ENCODE results near the gene VAMP1. TPM values are rescaled to one million over a fixed set of nuclear protein-coding genes. Genes with fewer than 3 reads are reported as not detected.
A peak's percentile ranks its signal among the peaks of the same experiment; 100 is the strongest.

The VAMP1 gene
- total and polyA plus RNA-seq, 2 of the 8 experiments (the other 6 are each of a cell fraction or from before 2014, with no cell fraction given) = 10.8 to 23.1 TPM

- Histone ChIP-seq H4K8ac (ENCODE audit: extremely low read depth, insufficient read depth, low read length) (no peak overlapping the region), H3K23me2 (ENCODE audit: low read depth, low read length) (no peaks in the 10 kb centered on the region), H3K4me2 (ENCODE audit: insufficient read depth in 1 of 2, low read depth in 2 of 2, low read length in 2 of 2) (no peak overlapping the region), H3K27ac (ENCODE audit: low read depth, low read length) (no peak overlapping the region), H3K9ac (replicated peaks in 1 of 4; ENCODE audit: extremely low read depth in 1 of 4, low read depth in 3 of 4, low read length in 3 of 4) (no peak overlapping the region), H3K56ac (replicated peaks; ENCODE audit: insufficient read length, low read depth, low read length) (no peak overlapping the region), H2BK5ac (ENCODE audit: low read depth, low read length) (no peak overlapping the region), H2AK5ac (ENCODE audit: low read depth, low read length) (no peak overlapping the region), H2BK12ac (ENCODE audit: low read depth, low read length) (no peak overlapping the region), H4K91ac (replicated peaks; ENCODE audit: insufficient read length, low read length) (no peak overlapping the region), H2AFZ (ENCODE audit: low read length) (no peak overlapping the region), H3K18ac (ENCODE audit: extremely low read depth, low read length) (no peak overlapping the region), H2BK20ac (ENCODE audit: low read length) (0 out of 2 replicates have a peak overlapping the region, but pooled peaks have one; percentile 40), H3K79me1 (ENCODE audit: low read depth, low read length) (no peaks in the 10 kb centered on the region), H3K9me3 (ENCODE audit: insufficient read depth in 2 of 2, low read depth in 1 of 2, low read length in 1 of 2) (no peaks in the 10 kb centered on the region), H3K4me1 (replicated peaks in 1 of 4; ENCODE audit: control insufficient read depth in 3 of 4, insufficient read depth in 4 of 4, low read length in 3 of 4) (peaks cover 0 to 4% (median under 1%) of the 10 kb centered on the region in 4 experiments; a peak in 2 of 7 replicates), H3K23ac (ENCODE audit: insufficient read length) (no peak overlapping the region), H4K5ac (ENCODE audit: insufficient read length, low read depth, low read length) (no peak overlapping the region), H3K4me3 (ENCODE audit: extremely low read depth in 1 of 4, insufficient read depth in 2 of 4, low read depth in 3 of 4, low read length in 4 of 4) (no peak overlapping the region), H3K79me2 (ENCODE audit: control insufficient read depth in 1 of 2, insufficient read depth in 2 of 2, low read length in 2 of 2) (no peaks in the 10 kb centered on the region), H4K20me1 (replicated peaks in 1 of 2; ENCODE audit: control insufficient read depth in 1 of 2, insufficient read depth in 2 of 2, low read length in 2 of 2) (no peaks in the 10 kb centered on the region), H2BK15ac (ENCODE audit: low read length) (no peak overlapping the region), H3K14ac (ENCODE audit: insufficient read length) (no peak overlapping the region), H2BK120ac (replicated peaks; ENCODE audit: low read depth, low read length) (no peak overlapping the region), H3K36me3 (ENCODE audit: control insufficient read depth in 2 of 4, insufficient read depth in 4 of 4, low read length in 3 of 4) (no peaks in the 10 kb centered on the region), H3K27me3 (replicated peaks in 1 of 4; ENCODE audit: control insufficient read depth in 3 of 4, extremely low read depth in 1 of 4, insufficient read depth in 3 of 4, low read length in 3 of 4) (no peaks in the 10 kb centered on the region; a peak in 1 of 7 replicates), H3K4ac (replicated peaks; ENCODE audit: insufficient read length, low read depth, low read length) (no peak overlapping the region)
- POLR2A ChIA-PET (ENCODE audit: partially characterized antibody) = interaction anchor here (0.9 to 4.9 kb wide), 9 partner anchors 9 to 111 kb away, joined by 3 to 38 read pairs (median 4); partner anchors contain the start of genes GAPDH and VAMP1
- WGBS, 2 experiments (ENCODE audit: extremely low coverage in 1 of 2, insufficient coverage in 1 of 2, insufficient read length in 1 of 2, insufficient replicate concordance in 2 of 2, low coverage in 1 of 2, low lambda C conversion rate in 2 of 2, missing lambda C conversion rate in 1 of 2) = 93% methylated on average over 22 of the region's 23 CpGs; no CpG with 5 or more reads in 1 of the 2 experiments
- CTCF ChIA-PET (ENCODE audit: partially characterized antibody) = interaction anchor here (1.3 to 7.4 kb wide), 6 partner anchors 13 to 113 kb away, joined by 3 to 202 read pairs (median 7); partner anchors contain the start of gene MRPL51
- DNase-seq (ENCODE audit: low read depth in 1 of 2, low spot score in 2 of 2) = no peak
- no peak for FAIRE-seq
- TF ChIP-seq GABPA (IDR thresholded peaks at IDR 0.05; ENCODE audit: borderline replicate concordance, insufficient read depth, low read length) (no peak), JUN (IDR thresholded peaks at IDR 0.05; ENCODE audit: low read depth, low read length) (no peak), NANOG (IDR thresholded peaks at IDR 0.05; ENCODE audit: insufficient read depth, low read depth, low read length, poor library complexity, severe bottlenecking) (no peak), NRF1 (IDR thresholded peaks at IDR 0.05; ENCODE audit: low read depth, low read length) (no peak), KDM5A (IDR thresholded peaks at IDR 0.05; ENCODE audit: low read length) (no peak), CTCF (IDR thresholded peaks at IDR 0.05; ENCODE audit: control extremely low read depth in 1 of 3, insufficient read depth in 1 of 3, low read depth in 1 of 3, low read length in 3 of 3) (no peak), RAD21 (IDR thresholded peaks at IDR 0.05 in 1 of 2, conservative IDR thresholded peaks at IDR 0.05 in 1 of 2; ENCODE audit: low read depth in 2 of 2, low read length in 2 of 2) (no peak), HDAC6 (IDR thresholded peaks at IDR 0.05; ENCODE audit: low read depth, low read length) (no peak)
Measured at GRCh38 chr12:6425590-6426531, 44.6 kb downstream of the VAMP1 start.

All from H1 (cell line).